ENCODE data around the gene STK38L. TPM values are rescaled to one million over a fixed set of nuclear protein-coding genes. Genes with fewer than 3 reads are reported as not detected.

Gene STK38L
- total RNA-seq, 1 donor from 2014 or later = 86.7 TPM

DNA sequence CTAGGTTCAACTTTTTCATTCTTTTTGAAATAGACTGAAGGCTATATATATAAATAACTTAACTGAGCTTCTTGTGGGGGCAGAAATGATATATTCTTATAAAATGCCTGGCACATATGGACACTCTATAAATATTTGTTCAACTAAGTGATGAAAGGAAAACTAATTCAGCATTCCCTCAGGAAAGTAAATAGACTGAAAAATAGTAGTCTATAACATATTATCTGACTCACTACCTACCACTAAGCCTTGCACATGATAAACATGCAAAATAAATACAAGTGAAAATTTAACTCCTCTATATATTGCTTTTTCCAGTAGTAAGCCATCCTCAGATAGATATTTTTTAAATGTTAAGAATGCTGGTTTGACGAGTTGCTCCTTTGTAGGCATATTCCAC, 72.9 kb downstream of the STK38L start:
- DNase-seq (ENCODE audit: low spot score) = no peak

DNA sequence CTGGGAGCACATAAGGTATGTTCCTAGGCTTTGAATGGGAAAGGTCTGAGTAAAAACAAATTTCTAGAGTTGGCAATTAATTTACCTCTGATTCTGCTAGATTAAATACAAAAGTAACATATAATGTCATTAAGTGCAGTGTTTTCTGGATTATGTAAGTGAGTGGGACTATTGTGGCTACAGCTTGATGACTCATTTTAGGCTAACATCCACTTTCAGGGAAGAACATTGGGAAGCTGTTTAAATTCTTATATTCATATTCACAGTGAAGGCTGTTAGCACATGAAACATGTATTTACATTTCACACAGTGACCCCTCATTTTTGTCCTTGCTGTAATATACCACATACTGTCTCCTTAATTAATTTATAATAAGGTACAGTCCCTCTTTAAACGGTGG, 75.3 kb downstream of the STK38L start:
- DNase-seq (ENCODE audit: low spot score) = no peak

DNA sequence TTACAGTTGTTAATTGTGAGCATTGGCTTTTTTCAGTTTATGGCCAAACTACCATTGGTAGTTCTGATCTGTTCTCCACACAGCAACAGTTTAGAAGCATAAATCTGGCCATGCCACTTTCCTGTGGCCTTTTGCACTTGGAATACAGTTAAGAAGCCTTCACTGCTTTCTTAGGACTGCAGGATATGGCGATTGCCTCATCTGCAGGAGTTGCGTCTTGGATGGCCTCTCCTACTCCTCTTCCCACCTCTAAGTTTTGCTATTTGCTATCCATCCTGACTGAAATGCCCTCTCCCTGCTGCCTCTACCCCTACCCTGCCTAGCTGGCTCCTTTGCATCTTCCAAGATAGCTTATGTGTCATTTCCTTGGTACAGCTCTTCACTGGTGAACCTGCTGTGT, 75.8 kb downstream of the STK38L start:
- DNase-seq (ENCODE audit: low spot score) = no peak

DNA sequence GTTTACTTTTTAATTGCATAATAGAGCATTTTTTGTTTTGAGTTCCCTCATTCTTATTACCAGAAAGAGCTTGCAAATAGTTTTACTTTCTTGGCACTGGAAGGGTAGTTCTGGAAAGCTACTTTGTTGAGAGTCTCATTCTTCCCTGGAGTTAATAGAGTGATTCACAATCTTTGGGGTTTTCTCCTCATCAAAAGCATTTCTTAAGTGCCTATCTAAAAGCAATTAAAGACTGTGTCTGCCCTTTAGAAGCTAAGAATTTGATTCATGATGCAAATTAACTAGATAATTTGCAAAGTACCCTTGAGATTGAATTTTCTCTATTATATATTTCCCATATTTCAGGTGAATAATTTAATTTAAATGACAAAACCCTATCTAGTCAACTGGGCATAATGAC, 80.4 kb downstream of the STK38L start:
- no peak for DNase-seq (ENCODE audit: low spot score)

DNA sequence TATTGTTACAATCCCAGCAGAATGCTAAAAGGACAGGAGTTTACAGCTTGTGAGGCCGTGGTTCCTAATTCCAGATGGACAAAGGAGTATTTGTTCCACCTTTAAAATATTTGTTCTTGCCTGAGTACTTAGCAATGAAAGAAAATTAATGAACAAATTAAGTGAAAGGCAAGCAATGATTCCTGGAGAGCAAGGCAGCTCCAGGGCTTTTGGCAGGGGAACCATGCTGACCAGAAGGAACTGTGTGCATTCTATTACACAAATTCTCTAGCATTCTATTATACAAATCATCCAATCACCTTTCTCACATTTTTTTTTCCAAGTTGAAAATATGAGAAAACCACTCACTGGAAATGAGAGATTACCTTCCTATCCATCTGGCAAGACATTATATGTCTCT, 86.8 kb downstream of the STK38L start:
- no peak for DNase-seq (ENCODE audit: low spot score)

DNA sequence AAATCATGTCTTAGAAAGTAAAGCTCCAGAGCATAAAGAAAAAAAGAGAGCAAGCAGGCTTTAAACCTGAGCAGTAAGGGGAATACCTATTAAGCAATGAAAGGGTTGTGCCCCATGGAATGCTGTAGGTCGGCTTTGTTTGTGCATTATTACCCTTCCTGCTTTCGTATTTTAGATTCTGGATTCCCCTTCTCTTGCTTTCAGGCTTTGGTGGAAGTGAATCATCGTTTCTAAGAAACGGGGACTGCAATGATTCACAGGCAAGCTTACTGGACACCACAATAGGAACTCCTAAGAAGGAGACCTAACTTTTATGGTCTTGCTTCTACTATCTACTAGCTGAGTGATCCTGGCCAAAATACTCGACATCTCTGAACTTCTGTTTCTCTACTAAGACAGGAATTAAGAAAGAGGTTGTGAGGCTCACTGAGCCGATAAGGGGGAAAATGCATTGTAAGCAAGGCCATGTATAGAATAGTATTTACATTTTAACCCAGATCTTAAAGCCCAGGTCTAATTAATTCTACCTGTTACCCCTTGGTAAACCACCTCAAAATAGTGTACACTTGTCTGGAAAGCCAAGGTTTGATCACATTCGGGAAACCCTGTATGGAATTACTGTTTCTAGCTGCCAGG, 87.3 kb downstream of the STK38L start:
- no peak for DNase-seq (ENCODE audit: low spot score)

DNA sequence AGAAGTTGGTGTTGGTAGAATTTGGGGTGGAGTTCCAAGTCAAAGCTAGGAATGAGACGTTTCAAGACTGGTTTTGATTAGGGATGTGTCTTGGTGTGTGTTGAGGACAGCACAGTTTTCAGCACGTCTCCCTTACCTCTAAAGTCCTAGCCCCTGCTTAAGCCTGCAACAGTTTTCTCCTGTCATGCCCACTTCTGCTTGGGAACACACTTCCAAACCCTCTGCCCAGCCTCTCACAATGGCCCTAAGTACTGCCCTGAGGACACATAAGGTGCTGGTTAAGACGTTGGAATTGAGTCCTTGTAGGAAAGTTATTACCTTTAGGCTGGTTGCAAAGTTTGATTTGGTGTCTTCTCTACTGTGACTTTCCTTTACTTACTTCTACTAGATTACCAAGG, 87.8 kb downstream of the STK38L start:
- no peak for DNase-seq (ENCODE audit: low spot score)

DNA sequence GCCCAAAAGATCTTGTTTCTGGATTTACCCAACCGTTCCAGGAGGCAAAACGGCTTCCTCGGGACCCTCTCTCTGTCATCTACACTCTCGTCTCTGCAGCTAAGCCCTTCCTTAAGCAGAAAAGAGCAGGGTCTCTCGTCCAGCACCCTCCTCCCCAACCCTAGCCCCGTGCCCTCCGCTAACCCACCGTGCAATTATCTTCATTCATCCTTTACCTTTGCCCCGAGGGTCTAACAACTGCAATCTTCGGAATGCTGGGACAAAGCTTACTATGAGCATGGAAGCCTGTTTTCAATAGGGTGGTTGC, 88.3 kb downstream of the STK38L start:
- no peak for DNase-seq (ENCODE audit: low spot score)

DNA sequence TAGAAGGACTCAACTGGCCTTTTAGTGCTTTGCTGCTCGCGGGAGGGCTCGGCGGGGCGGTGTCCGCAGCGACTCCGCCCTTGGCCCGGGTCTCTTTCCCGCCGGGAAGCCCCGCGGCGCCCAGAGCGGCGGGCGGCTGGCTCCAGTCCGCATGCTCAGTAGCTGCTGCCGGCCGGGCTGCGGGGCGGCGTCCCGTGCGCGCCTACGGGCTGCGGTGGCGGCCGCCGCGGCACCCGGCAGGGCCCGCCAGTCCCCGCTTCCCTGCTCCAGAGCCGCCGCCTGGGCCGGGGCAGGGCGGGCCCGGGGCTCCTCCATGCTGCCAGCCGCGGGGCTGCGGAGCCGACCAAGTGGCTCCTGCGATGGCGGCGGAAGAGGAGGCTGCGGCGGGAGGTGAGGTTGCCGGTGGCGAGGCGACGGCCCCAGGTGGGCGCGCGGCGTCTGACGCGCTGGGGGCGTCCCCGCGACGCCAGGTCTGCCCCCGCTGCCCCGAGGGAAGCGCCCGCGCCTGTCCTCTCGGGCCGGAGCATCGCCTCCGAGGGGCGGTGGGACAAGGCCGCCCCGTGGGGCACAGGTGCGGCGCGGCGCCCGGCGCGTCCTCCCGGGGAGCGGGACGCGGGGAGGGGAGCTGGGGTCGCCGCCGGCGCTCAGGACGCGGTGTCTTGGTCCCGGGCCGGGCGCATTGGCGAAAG, 88.8 kb downstream of the STK38L start, which contains the start of gene BMAL2:
Gene BMAL2 (plus strand): TSS at position 123 of the 689 bp plus-strand sequence. CDS start 237 bp downstream, at position 360.
- DNase-seq (ENCODE audit: low spot score) = no peak

DNA sequence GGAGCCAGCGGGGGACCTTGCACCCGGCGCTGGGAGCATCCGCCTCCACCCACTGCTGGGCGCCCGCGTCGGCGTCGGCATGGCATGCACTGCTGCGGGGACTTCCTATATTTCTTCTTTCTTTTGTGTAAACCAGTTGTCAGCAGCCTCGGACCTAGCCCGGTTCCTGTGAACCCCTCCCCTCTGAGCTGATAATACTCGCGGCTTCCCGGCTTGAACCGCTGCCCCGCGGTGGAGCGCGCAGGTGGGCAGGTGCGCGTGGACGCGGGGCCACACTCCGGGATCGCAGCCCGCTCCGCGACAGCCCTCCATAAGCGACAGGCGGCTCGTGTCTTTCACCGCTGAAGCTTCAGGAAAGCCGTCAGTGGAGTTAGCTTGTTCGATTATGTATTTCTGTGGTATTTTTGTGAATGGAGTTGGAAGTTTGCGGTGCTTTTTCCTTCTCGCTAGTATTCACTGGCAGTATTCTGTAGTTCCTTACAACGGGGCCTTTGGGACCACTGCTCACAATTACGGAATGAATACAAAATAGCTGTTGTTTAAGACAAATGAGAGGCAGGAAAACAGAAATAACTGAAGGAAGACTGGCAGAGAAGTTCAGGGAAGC, 89.4 kb downstream of the STK38L start:
- DNase-seq (ENCODE audit: low spot score) = no peak

DNA sequence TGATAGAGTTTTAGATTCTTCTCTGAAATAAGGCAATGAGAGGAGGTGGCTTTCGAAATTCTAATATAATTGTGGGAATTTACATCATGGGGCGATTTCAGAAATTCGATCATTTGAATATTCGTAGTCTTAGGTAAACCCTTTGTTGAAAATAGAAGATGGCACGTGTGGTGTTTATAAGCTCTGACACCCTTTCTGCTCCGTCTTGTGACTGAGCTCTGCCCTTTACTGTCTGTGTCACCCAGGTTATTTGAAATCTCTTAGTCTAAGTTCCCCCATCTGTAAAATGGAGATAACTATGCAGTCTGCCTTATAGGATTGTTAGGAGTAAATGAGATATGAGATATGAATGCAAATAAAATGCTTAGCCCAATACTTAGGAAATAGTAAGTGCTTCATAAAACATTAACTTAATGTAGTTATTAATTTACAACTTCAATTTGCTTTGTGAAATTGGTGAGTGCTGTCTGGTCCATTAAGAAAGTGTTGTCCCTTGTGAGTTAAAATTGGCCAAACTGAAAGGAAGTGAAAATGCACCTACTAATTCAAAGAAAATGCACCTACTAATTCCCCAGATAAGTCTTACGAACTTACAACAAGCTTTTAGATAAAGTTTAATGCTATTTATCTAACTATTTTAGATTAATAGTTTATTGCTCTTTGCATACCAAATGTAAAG, 90.1 kb downstream of the STK38L start:
- no peak for DNase-seq (ENCODE audit: low spot score)

DNA sequence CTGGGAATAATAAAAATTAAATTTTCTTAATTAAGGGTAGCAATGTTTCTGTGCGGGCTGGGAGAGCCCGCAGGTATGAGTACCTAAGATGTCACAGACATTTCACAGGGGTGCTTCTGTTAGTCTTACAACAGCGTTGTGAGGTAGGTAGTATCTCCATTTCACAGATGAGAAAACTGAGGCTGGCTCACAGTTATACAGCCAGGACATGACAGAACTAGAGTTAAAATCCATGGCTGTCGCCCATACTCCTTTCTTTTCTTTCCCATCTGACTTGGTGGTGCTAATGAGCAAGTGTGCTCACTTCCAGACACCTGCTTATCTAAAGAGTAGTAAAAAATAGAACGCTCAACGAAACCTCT, 90.6 kb downstream of the STK38L start:
- no peak for DNase-seq (ENCODE audit: low spot score)

DNA sequence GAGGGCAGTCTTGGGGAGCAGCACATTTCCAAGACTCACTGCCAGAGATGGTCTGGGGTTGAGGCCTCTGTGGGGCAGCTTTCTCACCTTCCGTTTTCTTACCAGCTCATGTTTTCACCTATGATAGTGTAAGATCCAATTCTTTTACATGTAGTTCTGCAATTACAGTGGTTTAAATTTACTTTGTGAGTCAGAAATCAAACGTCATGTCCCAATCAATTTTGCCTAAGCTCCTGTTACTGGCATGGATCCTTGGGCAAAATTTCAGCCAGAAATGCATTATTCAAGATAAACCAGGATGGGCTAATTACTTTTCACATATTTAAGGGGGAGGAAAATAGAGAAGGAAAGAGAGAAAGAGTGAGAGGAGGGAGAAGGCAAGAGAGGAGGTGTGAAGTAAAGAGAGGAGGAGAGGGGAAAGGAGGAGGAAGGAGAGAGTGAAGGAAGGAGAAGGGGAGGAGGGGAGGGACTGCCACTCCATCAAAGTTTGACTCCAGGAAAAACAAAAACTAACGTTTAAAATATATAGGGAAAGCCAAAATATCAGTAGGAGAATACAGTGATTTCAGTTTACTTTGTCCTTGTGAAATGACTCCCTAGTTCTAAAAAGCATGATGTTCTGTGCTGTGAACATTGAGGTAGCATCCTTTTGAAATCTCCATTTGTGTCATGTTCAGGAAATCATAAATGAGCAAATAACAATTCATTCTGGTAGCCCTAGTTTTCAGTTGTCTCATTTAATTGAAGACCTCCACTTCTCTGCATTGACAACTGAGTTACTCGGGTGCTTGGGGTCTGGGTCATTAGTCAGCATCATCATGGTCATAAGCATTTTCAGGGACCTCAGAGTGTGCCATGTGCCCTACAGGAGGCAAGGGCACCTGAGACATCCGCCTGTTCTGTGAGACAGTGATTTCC, 91.5 kb downstream of the STK38L start:
- no peak for DNase-seq (ENCODE audit: low spot score)

DNA sequence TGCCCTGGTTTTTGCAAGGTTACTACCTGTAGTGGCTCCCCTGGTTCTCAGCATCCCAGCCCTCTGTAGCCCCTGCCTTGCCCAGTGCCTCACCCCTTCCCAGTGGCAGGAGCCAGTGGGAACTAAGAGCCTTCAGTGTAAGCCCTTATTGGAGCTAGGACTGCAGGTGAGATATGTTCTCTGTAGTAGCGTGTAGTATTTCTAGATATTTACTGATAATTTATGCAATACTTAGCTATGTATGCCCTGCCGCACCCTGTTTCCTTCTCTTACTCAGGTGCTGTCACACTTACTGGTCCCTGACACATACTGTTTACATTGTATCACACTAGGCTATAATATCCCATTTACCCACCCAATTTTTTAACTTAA, 92.2 kb downstream of the STK38L start:
- no peak for DNase-seq (ENCODE audit: low spot score)

DNA sequence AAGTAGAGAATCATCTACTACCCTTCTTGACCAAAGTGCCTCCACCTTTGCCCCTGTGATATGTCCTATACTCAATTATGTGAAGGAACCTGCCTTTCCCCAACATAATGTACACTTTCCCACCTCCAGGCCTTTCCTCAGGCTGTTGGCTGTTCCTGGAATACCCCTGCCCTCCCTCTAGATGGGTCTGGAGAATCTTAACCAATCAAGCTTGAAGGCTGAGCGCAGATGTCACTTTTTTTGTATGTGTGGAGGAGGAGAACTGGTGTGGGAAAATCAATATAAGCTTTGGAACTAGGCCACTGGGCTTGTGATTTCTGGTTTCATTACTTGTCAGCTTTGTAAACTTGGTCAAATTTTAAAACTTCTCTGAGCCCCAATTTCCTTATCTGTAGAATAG, 93.3 kb downstream of the STK38L start:
- no peak for DNase-seq (ENCODE audit: low spot score)

DNA sequence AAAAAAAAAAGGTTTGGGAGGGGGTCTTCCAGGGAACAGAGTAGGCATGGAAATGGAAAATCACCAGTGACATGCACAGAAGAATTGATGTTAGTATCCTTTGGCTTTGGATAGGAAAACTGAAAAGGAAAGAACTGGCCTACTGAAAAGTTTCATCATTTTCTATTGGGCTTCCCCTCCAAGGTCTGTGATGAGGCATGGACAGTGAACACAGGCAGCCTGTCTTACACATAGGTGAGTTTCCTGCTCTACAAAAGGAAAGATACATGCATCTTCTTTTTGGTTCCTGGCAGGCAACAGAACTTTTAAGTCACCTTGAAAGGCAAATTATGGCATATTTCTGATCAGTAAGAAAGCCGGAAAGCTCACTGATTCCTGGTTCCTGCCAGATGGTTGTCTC, 94.4 kb downstream of the STK38L start:
- no peak for DNase-seq (ENCODE audit: low spot score)

DNA sequence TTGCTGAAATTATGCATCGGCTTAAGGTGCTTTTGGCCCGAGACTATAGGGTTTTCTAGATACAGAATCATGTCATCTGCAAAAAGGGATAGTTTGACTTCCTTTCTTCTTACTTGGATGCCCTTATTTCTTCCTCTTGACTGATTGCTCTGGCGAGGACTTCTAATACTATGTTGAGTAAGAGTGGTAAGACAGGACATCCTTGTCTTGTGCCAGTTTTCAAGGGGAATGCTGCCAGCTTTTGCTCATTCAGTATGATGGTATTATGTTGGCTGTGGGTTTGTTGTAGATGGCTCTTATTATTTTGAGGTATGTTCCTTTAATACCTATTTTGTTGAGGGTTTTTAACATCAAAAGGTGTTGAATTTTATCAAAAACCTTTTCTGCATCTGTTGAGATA, 96.9 kb downstream of the STK38L start:
- DNase-seq (ENCODE audit: low spot score) = no peak

DNA sequence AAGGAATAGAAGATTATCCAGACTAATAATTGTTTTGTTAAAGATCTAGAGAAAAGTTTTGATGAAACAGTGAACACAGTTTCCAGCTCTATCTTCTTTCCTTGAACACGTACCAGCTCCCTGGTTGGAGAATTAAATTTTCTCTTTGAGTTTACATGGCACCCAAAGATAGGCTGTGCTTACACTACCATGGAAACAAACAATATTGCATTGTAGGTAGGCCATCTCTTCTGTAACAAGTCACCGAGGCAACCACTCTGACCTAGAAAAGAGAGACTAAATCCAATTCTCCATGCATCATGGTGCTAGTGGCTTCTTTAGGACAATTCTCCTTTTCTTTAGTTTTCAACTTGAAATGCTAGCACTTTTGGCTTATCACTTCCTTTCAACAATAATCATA, 98.5 kb downstream of the STK38L start:
- no peak for DNase-seq (ENCODE audit: low spot score)

DNA sequence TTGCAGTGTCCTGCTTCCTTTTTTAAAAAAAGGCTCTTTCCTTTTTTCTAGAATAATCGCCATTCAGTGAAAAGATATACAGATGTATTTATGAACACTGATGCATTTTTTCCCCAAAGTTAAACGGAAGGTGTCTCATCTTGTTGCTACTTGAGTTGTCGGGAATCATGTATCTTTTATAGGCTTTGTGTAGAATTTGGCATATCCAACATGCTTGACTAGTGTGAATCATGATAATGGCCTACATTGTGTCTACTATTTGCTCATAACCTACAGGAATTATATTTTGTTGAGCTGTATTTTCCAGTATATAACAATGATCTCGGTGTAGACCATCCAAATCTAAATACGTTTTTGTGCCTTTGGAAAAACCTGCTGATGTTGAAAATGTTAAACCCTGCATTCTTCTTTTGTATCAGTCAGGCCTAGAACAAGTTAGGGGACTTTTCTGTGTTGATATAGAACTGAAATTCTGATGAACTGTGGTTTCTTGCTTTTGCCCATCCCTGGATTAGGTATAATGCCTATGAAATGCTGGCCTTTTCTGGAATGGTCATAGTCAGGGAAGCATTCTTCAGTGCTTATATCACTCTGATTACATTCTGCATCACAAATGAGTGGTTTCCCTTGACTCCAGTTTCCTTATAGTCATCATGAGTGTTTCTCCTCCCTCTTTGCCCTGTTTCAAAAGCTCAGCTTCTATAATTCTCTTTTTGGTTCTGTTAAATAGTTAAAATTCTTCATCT, 99.3 kb downstream of the STK38L start:
- no peak for DNase-seq (ENCODE audit: low spot score)

DNA sequence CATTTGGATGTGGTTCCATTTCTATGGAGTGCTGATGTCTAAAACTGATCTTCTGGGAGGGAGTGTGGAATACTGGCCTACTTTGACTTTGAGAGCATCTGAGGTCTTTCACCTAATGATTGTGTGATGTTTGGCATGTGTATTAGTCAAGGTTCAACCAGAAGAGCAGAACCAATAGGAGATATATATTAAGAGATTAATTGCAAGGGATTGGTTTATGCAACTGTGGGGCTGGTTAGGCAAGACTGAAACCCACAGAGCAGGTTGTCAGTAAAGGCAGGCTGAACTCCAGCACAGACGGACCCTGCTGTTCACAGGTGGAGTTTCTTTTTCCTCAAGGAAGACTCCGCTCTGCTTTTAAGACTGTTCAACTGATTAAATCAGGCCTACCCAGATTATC, 100.2 kb downstream of the STK38L start:
- no peak for DNase-seq (ENCODE audit: low spot score)

DNA sequence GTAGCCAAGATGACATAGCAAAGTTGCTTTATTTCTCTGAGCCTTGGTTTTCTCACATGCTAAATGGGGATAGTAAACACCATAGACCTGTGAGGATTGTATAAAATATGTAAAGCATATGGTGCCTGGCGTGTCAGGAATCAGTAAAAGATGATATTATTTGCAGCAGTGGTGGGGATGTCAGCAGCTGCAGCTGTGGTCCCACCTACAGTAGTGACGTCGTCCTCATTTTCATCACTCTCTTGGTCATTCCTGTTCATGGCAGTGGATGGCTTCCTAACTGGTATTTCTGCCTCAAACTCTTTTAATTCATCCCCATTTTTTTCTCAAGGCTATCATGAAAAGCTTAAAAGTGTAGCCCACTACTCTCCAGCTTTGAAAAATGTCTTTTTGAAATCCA, 100.7 kb downstream of the STK38L start:
- DNase-seq (ENCODE audit: low spot score) = no peak
